DMS53 treated with DMSO at 0.1 percent for 48 hours (cell line): ENCODE measurements around the gene UPF2.

Experiments used
- DNase-seq: peaks from one replicate; lab custom pipeline; 2025; ENCODE audit not compliant: unreplicated experiment; lab: John Stamatoyannopoulos, UW

Gene UPF2

GRCh38 chr10:11962176-11962575 is 80.4 kb downstream of the UPF2 start:
- DNase-seq: no peak

- no peak for DNase-seq
Measured at GRCh38 chr10:11961771-11962170, 80.8 kb downstream of the UPF2 start.

GRCh38 chr10:11959966-11960365 is 82.6 kb downstream of the UPF2 start:
- no peak for DNase-seq

GRCh38 chr10:11958956-11959355 is 83.7 kb downstream of the UPF2 start:
- DNase-seq: no peak

- no peak for DNase-seq
Measured at GRCh38 chr10:11951695-11952094, 90.9 kb downstream of the UPF2 start.

GRCh38 chr10:11950325-11951018 is 92.1 kb downstream of the UPF2 start:
- DNase-seq: no peak

- DNase-seq: no peak
Measured at GRCh38 chr10:11949152-11949551, 93.5 kb downstream of the UPF2 start.

- no peak for DNase-seq
Measured at GRCh38 chr10:11946652-11947051, 96.0 kb downstream of the UPF2 start.

GRCh38 chr10:11936389-11937152 is 106.0 kb downstream of the UPF2 start:
- no peak for DNase-seq

- DNase-seq: no peak
Measured at GRCh38 chr10:11934262-11934661, 108.3 kb downstream of the UPF2 start.

- DNase-seq: no peak
Measured at GRCh38 chr10:11933577-11934223, 108.9 kb downstream of the UPF2 start.

GRCh38 chr10:11931038-11931437 is 111.6 kb downstream of the UPF2 start:
- DNase-seq: no peak

- DNase-seq: no peak
Measured at GRCh38 chr10:11930312-11930978, 112.2 kb downstream of the UPF2 start.

GRCh38 chr10:11927746-11928145 is 114.9 kb downstream of the UPF2 start:
- DNase-seq: no peak

- no peak for DNase-seq
Measured at GRCh38 chr10:11921800-11922392, 120.7 kb downstream of the UPF2 start.

- DNase-seq: no peak
Measured at GRCh38 chr10:11919271-11919670, 123.3 kb downstream of the UPF2 start.

GRCh38 chr10:11918384-11918783 is 124.2 kb downstream of the UPF2 start:
- no peak for DNase-seq

- no peak for DNase-seq
Measured at GRCh38 chr10:11913079-11913641, 129.4 kb downstream of the UPF2 start.

GRCh38 chr10:11910102-11910501 is 132.5 kb downstream of the UPF2 start:
- DNase-seq: no peak

- no peak for DNase-seq
Measured at GRCh38 chr10:11909618-11910017, 133.0 kb downstream of the UPF2 start.

- DNase-seq: no peak
Measured at GRCh38 chr10:11908991-11909390, 133.6 kb downstream of the UPF2 start.
